Activated effector memory CD4-positive, alpha-beta T cell treated with anti-CD3 and anti-CD28 coated beads, Interleukin-2, amount 50 U/mL, for 16 hours (primary cell): ENCODE results near the gene DUSP28.
"Not testable (repeated sequence)": the region's sequence is repeated elsewhere in the genome, so short reads cannot be mapped to it uniquely, and the experiment has no call there.

Source experiments
- DNase-seq: peaks from one replicate; pipeline ENCODE4 v3.0.0-alpha.2; 2020

Gene DUSP28

DNA sequence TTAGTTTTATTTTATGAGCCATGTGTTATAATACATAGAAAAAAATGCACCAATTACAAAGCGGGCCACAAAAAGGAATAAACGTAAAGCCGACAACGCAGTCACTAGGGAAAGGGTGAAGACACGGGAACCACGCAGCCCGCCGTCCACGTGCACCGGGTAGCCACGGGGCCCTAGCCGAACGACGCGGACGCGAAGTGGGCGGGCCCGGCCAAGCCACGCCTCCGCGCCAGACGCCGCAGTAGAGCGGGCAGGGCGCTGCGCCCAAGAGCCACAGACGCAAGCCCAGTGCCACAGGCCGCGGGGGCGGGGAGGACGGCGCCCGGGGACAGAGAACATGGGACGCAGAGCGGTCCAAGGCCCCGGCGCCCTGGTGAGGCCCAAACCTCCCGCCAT lies at the start of gene DUSP28:
DUSP28 (plus strand) TSS at position 274 of the 396 bp plus-strand sequence. CDS start 328 bp downstream, outside the sequence.
- peak; percentile 96 for DNase-seq

DNA sequence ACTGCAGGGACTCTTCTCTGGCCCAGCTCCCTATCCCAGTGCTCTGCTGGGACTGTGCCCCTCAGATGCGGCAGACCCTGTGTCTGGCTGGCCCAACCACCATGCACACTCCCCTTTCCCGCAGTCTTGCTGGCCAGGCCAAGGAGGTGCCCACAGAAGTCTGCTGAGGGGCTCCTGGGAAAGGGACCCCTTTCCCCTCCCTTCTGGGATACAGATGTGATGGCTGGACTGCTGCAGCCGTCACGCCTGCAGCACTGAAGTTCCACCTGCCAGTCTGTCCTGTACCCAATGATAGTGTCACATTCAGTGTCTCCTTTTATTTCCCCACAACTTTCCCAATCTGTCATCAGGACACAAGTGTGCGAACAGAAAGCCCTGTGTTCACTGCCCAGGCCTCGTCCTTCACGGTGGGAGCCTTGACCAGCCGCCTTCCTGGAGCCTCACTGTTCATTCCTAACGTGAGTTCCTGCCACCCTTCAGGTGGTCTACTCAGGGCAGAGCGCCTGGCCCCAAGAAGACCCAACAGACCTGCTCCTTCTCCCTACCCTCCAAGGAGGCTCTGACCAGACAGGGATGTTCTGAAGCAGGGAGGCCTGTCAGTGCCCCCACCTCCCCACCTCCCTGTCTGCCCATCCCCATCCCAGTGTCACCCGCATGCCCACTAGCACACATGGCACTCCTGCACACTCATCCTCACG lies 49.5 kb upstream of the DUSP28 start:
- peak; percentile 46 for DNase-seq

- peak; percentile 56 for DNase-seq
Observed at GRCh38 chr2:240511351-240512108, 48.6 kb upstream of the DUSP28 start.

DNA sequence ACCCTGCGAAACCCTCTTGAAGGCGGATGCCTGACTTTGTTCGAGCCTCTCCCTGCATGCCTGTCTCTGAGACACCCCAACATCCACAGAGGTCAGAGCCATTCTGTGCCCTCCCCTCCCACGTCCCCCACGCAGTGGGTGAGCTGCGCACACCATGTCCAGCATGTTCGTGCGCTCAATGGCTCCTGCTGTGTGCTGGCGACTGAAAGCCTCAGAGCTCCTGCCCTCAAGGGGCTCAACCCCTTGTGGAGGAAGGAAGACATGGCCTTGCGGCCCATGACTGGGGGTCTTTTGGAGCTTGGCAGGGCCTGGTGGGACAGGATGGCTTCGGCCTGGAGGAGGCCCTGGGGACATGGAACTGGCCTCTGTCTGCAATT lies 48.1 kb upstream of the DUSP28 start:
- DNase-seq = peak; percentile 41

DNA sequence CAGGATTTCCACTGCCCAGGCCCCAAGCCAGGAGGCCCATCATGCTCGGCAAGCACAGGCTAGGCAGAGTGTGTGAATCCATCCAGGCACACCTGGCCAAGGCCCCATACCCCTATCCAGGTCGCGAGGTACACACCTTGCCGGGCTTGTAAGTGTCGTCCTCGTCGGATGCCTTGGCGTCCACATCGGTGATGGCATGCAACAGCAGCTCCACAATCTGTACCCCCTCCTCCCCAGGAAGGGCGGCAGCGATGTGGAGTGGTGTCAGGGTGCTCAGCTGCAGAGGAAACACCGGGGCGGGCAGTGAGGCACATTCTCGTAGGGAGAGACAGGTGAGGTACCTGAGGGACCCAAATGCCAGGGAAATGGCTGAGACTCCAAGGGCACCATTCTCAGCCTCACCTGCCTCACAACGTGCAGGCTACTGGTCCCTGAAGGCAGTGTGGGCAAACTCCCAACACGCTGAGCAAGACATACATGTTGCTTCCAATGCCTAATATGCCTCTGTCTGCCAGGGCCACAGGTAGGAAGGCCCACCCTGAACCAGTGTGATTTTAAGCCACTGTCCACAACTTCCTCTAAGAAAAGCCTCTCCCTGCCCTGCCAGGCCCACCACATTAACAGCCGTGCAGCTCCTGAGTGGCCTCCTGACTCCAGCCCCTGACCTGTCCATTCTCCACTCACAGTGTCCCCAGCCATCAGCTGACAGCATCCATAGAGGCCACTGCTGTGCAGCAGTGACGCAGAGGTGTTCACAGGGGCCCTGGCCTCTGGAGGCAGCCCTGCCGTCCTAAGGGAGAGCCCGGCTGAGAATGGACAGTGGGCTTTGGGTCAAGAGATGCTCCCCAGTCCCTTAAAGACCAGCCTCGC lies 47.3 kb upstream of the DUSP28 start:
- DNase-seq = peak; percentile 59

DNA sequence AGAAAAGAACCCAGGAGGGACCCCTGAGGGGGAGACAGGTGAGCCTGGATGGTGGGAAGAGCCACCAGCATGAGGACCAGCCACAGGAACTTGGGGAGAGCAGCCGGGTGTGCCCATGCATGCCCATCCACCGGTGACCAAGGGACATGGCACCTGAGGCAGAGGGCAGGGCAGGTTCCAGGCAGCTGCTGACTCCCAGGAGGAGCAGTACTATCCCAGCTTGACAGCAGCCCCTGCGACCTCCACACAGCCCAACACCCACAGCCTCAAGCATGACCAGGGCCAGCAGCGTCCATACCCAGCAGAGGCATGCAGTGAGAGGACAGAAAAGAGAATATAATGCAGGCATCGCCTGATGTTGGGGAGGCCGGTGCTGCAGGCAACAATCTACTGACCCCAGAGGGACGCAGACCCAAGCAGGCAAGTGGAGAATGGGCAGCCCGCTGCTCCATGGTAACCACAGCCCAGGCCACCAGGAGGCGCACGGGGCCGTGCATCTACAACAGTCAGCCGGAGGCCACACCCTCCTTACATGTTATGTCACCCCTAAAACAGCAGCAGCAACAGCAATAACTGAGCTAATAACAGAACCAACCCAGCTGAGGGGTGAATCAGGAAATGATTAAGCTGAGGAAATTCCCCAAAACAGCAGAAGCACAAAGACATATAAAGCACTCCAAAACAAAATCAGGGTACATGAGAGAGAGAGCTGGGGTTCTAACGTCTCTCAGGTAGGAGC lies 46.4 kb upstream of the DUSP28 start:
- peak; percentile 94 for DNase-seq

DNA sequence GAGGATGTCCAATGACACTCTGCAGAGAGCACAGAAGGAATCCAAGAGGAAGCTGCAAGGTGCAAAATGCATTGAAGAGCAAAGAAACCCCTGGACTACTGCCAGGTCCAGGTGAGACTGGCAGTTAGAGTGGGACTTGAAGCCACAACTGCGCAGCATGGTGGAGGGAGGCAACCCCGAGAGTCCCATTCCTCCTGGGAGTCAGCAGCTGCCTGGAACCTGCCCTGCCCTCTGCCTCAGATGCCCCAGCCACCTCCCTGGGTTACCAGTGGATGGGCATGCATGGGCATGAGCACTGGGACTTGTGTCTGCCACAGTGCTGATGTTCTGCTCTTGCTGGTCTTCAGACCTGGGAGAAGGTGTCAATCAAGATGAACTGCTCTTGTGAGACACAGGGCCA lies 45.5 kb upstream of the DUSP28 start:
- peak; percentile 60 for DNase-seq

DNA sequence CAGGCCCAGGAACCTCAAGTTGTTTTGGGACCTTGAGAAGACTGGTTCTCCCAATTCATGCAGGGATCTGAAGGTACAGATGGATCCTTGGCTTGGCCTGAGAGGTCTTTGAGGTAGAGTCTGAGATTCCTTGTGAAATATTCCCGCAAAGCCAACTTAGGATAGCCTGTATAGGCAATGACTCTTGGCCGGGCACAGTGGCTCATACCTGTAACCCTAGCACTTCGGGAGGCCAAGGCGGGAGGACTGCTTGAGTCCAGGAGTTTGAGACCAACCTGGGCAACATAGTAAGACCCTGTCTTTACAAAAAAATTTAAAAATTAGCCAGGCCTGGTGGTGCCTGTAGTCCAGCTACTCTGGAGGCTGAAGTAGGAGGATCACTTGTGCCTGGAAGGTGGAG lies 42.8 kb upstream of the DUSP28 start:
- no peak for DNase-seq

- no peak for DNase-seq
Observed at GRCh38 chr2:240518981-240519380, 41.2 kb upstream of the DUSP28 start.

- DNase-seq = peak; percentile 34
Observed at GRCh38 chr2:240519396-240520129, 40.6 kb upstream of the DUSP28 start.

GRCh38 chr2:240520130-240520973 lies 39.8 kb upstream of the DUSP28 start:
- DNase-seq = peak; percentile 57

GRCh38 chr2:240520974-240521350 lies 39.2 kb upstream of the DUSP28 start:
- peak; percentile 56 for DNase-seq

GRCh38 chr2:240521885-240522284 lies 38.3 kb upstream of the DUSP28 start:
- DNase-seq = not testable (repeated sequence)

DNA sequence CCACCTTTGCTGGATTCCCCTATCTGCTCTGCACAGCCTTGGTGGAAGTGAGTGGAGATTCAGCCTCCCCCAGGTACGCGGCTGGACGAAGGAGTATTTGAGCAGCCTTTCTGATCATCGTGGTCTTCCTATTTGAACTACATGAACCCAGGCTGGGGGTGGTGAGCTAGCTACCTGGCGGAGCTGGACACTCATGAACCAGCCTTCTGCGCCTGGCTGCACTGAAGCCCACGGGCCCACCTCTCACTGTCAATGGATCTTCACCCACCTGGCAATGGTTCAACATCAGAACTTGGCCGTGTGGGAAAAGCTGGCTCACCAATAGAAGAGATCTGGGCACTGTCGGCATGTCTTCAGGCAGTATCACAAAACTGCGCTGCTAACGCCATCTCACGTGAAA lies 37.8 kb upstream of the DUSP28 start:
- DNase-seq = no peak

DNA sequence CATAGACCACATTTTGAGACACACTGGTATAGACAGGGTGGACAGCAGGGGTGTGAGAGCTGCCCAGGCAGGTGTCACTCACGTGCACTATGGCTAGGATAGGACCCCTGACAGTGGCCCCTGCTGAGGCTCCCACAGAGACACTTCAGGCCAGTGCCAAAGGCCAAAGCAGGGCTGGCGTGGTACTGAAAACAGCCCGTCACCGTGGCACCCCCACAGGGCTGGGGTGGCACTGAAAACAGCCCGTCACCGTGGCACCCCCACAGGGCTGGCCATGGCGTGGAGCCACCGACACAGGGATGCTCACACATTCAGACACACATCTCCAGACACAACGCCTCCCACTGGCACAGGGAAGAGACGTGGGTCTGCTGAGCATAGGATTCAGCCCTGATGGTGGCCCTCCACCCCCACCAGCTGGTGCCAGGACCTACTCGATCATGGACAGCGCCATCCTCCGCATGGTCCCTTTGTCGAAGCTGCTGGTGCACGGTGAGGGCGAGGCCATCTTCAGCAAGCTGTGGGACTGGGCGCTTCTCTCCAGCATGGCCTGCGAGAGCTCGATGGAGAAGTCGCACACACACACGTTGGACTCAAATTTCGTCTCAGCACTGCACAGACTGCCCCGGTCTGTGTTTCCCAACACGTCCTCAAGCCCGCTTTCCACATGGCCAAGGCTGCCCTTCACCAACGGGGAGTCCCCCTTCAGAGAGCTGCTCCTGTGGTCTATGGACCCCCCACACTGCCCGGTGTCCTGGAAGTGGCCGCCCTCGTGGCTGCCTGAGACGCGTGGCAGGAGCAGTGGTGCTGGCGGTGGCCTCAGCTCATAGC lies 36.5 kb upstream of the DUSP28 start:
- peak; percentile 58 for DNase-seq

DNA sequence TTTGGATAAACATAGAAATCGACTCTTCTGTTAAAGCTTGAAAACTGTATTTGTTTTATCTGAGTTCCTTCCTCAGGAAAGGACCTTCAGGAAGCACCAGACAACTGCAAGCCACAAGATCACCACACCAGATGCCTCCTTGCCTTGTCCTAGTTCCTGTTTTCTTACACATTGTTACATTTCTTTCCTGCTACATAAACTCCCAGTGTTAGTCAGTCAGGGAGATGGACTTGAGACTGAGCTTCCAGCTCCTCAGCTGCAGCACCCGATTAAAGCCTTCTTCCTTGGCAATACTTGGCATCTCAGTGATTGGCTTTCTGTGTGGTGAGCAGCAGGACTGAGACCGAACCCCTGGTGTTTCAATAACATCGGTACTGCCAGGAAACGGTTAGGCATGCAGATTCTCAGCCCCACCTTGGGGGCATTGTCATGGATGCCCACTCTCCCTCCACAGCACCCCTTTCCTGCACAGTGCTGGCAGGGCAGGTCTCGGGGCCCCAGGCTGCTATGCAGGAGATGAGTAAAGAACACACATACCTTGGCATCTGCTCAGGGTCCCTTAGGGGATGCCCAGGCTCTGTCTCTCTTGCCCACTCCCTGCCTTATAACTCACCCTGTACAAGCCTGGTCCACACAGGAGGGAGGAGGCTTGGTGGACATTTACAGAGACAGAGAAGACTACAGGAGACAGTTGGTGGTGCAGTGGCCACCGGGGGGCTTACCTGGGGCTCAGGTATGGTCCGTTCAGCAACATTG lies 35.0 kb upstream of the DUSP28 start:
- DNase-seq = no peak

GRCh38 chr2:240525802-240526201 lies 34.4 kb upstream of the DUSP28 start:
- DNase-seq = no peak

GRCh38 chr2:240526521-240526920 lies 33.6 kb upstream of the DUSP28 start:
- DNase-seq = no peak

- no peak for DNase-seq
Observed at GRCh38 chr2:240527153-240527750, 32.9 kb upstream of the DUSP28 start.
